Kidney (tissue), 14 donors: ENCODE data around the gene SYCE3. TPM values are rescaled to one million over a fixed set of nuclear protein-coding genes. Genes with fewer than 3 reads are reported as not detected.

ENCODE experiments used
- DNase-seq, 5 donors: peaks; one replicate each; pipeline ENCODE4 v3.0.0-alpha.2; 2013 to 2020
- FAIRE-seq: peaks from 2 replicates; lab custom pipeline; 2012; peaks lifted over from hg19 to GRCh38; lab: Jason Lieb, UNC
- H3K27ac ChIP-seq, 2 donors: one replicate each; pipeline ENCODE4 v1.7.0; 2013; ENCODE audit warnings: low read depth in 2 of 2, low read length in 2 of 2, inconsistent platforms in 1 of 2
- H3K27me3 ChIP-seq: one replicate; pipeline ENCODE4 v1.7.1; 2013; ENCODE audit warnings: low read length, inconsistent platforms; ENCODE audit not compliant: control insufficient read depth, insufficient read depth
- H3K36me3 ChIP-seq, 3 donors: one replicate each; pipeline versions ENCODE4 v1.7.0 to v1.7.1; 2013; ENCODE audit warnings: low read length in 3 of 3, control low read depth in 1 of 3, inconsistent platforms in 1 of 3; ENCODE audit not compliant: insufficient read depth in 3 of 3, control insufficient read depth in 2 of 3
- H3K4me1 ChIP-seq, 3 donors: one replicate each; pipeline versions ENCODE4 v1.7.0 to v1.7.1; 2013; ENCODE audit warnings: low read length in 3 of 3, inconsistent platforms in 1 of 3, low read depth in 1 of 3; ENCODE audit not compliant: control insufficient read depth in 2 of 3, insufficient read depth in 2 of 3
- H3K4me3 ChIP-seq, 3 donors: one replicate each; pipeline versions ENCODE4 v1.7.0 to v1.8.1; 2013; ENCODE audit warnings: low read length in 3 of 3, control low read depth in 1 of 3, inconsistent platforms in 1 of 3
- H3K9ac ChIP-seq, 3 donors: one replicate each; pipeline versions ENCODE4 v1.7.0 to v1.7.1; 2013; ENCODE audit warnings: low read length in 3 of 3, control low read depth in 1 of 3, inconsistent platforms in 1 of 3
- H3K9me3 ChIP-seq, 3 donors: one replicate each; pipeline versions ENCODE4 v1.7.0 to v1.7.1; 2013; ENCODE audit warnings: low read length in 3 of 3, control low read depth in 1 of 3, inconsistent platforms in 1 of 3; ENCODE audit not compliant: control insufficient read depth in 2 of 3, insufficient read depth in 1 of 3
- intact Hi-C: fragments of 100-400 bp; cut with DNase I; formaldehyde crosslinking; loops from one replicate; pipeline ENCODE4 v1.11.1; 2022
- polyA plus RNA-seq: library from polyadenylated mRNA; stranded (reverse); fragments of 350-450 nt; fragmentation: Illumina TruSeq; extraction: RNeasy Lipid Tissue Mini Kit (QIAGEN cat#74804); gene quantifications from one replicate; pipeline ENCODE4 v1.2.3, GENCODE V29; 2014; ENCODE audit warnings: low read depth, low replicate concordance; ENCODE audit not compliant: insufficient read depth
- total RNA-seq: library from RNA; stranded (reverse); fragmentation: NEBNext Ultra II Directional; extraction: Animal tissue kit (Norgen Biotek cat#: 25700); gene quantifications from one replicate; pipeline ENCODE4 v1.2.1, GENCODE V29; 2021
- TF ChIP-seq, protein P1 (sequence below): IDR thresholded peaks from 3 replicates; pipeline ENCODE4 v1.5.1; 2012; ENCODE audit warnings: mild to moderate bottlenecking, moderate library complexity, borderline replicate concordance; ENCODE audit not compliant: insufficient read depth; ENCODE audit errors: extremely low read depth
- donor health status: control.
- donor health status: control.
- donor health status: control.
- donor health status: control.
- donor health status: control.
- donor health status: DM: yes; HTN: yes; CAD: no.
- donor health status: Normal renal cell carcinoma (clear cell type).

The SYCE3 gene
- total and polyA plus RNA-seq, 2 donors from 2014 or later: 4.6 TPM; not detected in 1

DNA sequence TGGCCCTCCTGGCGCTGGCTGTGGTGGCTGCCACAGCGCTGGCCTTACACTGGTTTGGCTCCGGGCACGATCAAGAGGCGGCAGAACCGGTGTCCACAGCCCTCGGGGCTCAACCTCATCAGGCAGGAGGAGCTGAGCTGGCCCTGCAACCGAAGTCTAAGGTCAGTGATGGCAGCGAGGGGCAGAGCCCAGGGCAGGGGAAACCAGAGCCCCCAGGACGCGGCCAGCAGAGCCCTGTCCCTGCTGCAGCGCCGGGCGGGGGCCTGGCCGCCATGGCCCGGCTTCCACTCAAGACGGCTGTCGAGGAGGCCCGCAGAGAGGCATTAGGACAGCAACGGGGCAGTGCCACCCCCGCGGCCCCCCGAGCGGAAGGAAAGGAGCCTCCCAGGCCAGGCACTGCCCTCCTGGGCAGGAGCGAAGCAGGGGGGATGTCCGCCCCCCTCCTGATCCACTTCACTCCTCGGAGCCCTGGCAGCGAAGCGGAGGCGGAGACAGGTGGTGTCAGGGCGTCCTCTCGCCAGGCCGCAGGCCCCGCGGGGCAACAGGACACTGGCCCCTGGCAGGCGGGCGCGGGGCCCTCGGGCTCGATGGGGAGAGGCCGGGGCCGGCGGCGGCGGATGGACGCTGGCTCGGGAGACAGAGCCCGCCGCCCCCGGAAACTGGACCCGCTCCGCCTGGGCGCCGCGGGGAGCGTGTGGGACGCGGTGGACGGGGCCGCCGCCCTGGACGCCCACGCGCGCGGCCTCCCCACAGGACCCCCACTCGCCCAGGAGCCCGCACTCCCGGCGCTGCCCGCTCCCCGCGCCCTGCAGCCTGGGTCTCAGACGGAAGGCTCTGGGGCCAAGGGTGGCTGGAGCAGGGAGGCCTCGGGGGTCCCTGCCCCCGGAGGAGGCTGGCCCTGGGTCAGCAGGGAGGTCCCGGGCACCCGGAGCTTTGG lies 16.1 kb downstream of the SYCE3 start:
- Histone ChIP-seq H3K9me3 (no peaks in the 10 kb centered on the region), H3K36me3 (no peaks in the 10 kb centered on the region), H3K4me1 (peaks cover 0 to 3% (median 0%) of the 10 kb centered on the region in 3 donors), H3K27me3 (peaks cover 11% of the 10 kb centered on the region), H3K27ac (no peak overlapping the region), H3K4me3 (no peak overlapping the region), H3K9ac (no peak overlapping the region)
- intact Hi-C loops: no loop called here
- DNase-seq: peak in 2 of 5 donors; percentile 50 to 74
- TF ChIP-seq, protein P1, sequence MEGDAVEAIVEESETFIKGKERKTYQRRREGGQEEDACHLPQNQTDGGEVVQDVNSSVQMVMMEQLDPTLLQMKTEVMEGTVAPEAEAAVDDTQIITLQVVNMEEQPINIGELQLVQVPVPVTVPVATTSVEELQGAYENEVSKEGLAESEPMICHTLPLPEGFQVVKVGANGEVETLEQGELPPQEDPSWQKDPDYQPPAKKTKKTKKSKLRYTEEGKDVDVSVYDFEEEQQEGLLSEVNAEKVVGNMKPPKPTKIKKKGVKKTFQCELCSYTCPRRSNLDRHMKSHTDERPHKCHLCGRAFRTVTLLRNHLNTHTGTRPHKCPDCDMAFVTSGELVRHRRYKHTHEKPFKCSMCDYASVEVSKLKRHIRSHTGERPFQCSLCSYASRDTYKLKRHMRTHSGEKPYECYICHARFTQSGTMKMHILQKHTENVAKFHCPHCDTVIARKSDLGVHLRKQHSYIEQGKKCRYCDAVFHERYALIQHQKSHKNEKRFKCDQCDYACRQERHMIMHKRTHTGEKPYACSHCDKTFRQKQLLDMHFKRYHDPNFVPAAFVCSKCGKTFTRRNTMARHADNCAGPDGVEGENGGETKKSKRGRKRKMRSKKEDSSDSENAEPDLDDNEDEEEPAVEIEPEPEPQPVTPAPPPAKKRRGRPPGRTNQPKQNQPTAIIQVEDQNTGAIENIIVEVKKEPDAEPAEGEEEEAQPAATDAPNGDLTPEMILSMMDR: no peak
- no peak for FAIRE-seq

DNA sequence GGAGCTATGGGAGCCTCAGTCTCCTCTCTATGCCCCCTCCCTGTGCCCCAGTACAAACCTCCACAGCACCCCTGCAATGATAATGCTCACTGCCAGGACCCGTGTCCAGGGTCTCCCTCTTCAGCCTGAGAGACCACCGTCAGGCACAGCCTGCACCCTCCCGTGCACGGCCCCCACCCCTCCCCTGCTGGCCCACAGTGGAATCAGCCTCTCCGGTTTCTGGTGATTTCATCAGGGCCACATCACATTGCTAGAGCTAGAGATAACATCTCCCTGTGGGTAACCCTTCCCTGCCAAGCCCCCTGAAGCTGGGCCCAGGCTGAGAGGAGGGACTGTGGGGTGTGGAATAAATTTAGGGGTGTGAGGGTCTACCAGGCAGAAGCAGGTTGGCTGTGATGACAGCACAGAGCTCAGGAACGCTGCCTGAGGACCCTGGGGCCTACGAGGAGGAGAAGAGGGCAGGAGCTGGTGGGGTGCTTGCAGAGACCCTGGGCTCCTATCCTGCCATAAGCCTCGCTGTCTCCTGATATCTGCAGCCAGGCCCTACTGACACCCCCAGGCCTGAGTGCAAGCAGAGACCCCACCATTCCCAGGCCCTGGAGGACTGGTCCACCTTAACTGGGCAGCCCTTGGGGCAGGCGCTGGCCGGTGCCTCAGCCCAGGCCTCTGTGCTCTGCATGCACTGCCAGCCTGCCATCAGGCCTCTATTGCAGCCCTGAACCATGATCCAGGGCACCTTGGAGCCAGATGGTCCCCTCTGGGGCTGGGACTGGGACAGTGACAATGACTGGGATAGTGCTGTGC lies 17.0 kb downstream of the SYCE3 start, which contains the start of gene KLHDC7B:
Gene KLHDC7B, plus strand, starts transcription at position 378 of the 804 bp plus-strand sequence. Its CDS starts 345 bp downstream, at position 723.
- no peak within 1 kb of the TSS for H3K4me3 ChIP-seq
- no peaks in the 10 kb centered on the region for H3K9me3 ChIP-seq
- no peaks in the 10 kb centered on the region for H3K36me3 ChIP-seq
- H3K27me3 ChIP-seq: peaks cover 11% of the 10 kb centered on the region
- H3K27ac ChIP-seq: peak within 1 kb of the TSS in 1 of 2 donors; percentile 7
- peaks cover 0 to 3% (median 0%) of the 10 kb centered on the region in 3 donors for H3K4me1 ChIP-seq
- DNase-seq (no peak), FAIRE-seq (no peak)
- H3K9ac ChIP-seq: peak within 1 kb of the TSS in 1 of 3 donors; percentile 24
- intact Hi-C loops: no loop called here
- TF ChIP-seq, protein P1: no peak

DNA sequence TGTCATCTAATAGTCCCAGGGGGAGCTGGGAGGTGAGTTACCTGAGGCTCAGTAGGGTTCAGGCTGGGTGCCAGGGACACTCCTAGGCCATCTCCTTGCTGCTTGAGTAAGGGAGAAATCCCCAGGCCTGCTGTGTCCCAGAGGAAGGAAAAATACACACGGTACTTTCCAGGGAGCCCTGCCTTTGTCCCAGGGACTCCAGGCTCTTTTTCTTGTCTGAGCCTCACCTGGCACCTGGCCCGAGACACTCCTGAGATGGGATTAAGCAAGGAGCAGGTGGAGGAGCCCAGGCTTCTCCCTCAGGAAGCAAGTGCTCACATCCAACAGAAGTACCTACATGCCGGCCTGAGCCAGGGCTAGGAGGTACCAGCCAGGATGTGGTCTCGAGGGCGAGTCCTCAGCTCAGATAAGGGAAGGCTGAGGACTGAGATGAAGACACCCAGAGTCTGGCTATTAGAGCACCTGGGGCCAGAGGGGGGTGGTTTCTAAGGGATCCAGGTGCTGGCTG lies 17.9 kb downstream of the SYCE3 start:
- Histone ChIP-seq H3K4me3 (peak overlapping the region in 1 of 3 donors; percentile 29), H3K9me3 (no peaks in the 10 kb centered on the region), H3K9ac (peak overlapping the region in 1 of 3 donors; percentile 24), H3K36me3 (no peaks in the 10 kb centered on the region), H3K27ac (peak overlapping the region in 1 of 2 donors; percentile 67), H3K4me1 (peaks cover 0 to 3% (median 0%) of the 10 kb centered on the region in 3 donors), H3K27me3 (peaks cover 11% of the 10 kb centered on the region)
- intact Hi-C loops: no loop called here
- TF ChIP-seq, protein P1: no peak
- FAIRE-seq (no peak), DNase-seq (peak in 2 of 5 donors; percentile 42 to 87)
